K562 (cell line): ENCODE data around the gene SEPTIN8. TPM values are rescaled to one million over a fixed set of nuclear protein-coding genes. Genes with fewer than 3 reads are reported as not detected.

Source experiments
- ATAC-seq: fragments of 200-7000 bp; cut with Tn5 transposase; 3 replicates; pipeline ENCODE4 v1.9.1; 2020; ENCODE audit warnings: moderate library complexity
- BruUV-seq: library from RNA; stranded (reverse); fragments of 400-500 nt; replicated peaks from 2 replicates; lab custom pipeline; 2021; lab: Mats Ljungman, UMichigan
- CTCF ChIA-PET: fragments of 300-600 bp; formaldehyde crosslinking; extraction: SDS; loops from one replicate; lab custom pipeline; 2021; ENCODE audit warnings: low intra/inter-chr PET ratio; lab: Yijun Ruan, JAX
- POLR2A ChIA-PET: fragments of 300-600, 350-650 bp; sonication (Branson Sonifier 250); formaldehyde crosslinking; extraction: SDS; loops from one replicate; lab custom pipeline; 2021; ENCODE audit warnings: antibody characterized with exemption, inconsistent platforms; lab: Yijun Ruan, JAX
- DNase-seq, 4 experiments: peaks; one replicate each; pipeline versions ENCODE4 v3.0.0 to v3.0.0-alpha.2; 2011 to 2018; ENCODE audit warnings: low spot score in 3 of 4, mixed read lengths in 3 of 4; ENCODE audit errors: extremely low read depth in 1 of 4
- FAIRE-seq: peaks from 2 replicates; lab custom pipeline; 2011; peaks lifted over from hg19 to GRCh38; lab: Jason Lieb, UNC
- H2AFZ ChIP-seq: 2 replicates; pipeline ENCODE4 v1.6.0; 2011; ENCODE audit warnings: low read depth, low read length, control low read depth, inconsistent platforms
- H3K27ac ChIP-seq: fragments of 200-600 bp; 3 replicates; pipeline ENCODE4 v1.8.0; 2011; ENCODE audit warnings: low read depth, mild to moderate bottlenecking, control low read depth, inconsistent platforms, low read length, moderate library complexity, mixed read lengths; ENCODE audit errors: extremely low read depth
- H3K27me3 ChIP-seq, 2 experiments: fragments of 300-600 bp in 1 of 2; 2 replicates in 1 of 2; 3 replicates in 1 of 2; pipeline versions ENCODE4 v1.6.0 to v1.8.0; 2011; ENCODE audit warnings: inconsistent platforms in 2 of 2, low read length in 2 of 2, mild to moderate bottlenecking in 1 of 2, mixed read lengths in 1 of 2, moderate library complexity in 1 of 2; ENCODE audit not compliant: control insufficient read depth in 2 of 2, insufficient read depth in 2 of 2
- H3K36me3 ChIP-seq: fragments of 300-600 bp; 3 replicates; pipeline ENCODE4 v1.8.0; 2011; ENCODE audit warnings: mild to moderate bottlenecking, low read length, inconsistent platforms; ENCODE audit not compliant: control insufficient read depth, insufficient read depth
- H3K4me1 ChIP-seq, 2 experiments: fragments of 200-600 bp in 1 of 2; replicated peaks in 1 of 2; 2 replicates in 1 of 2; 3 replicates in 1 of 2; pipeline versions ENCODE4 v1.5.1 to v1.8.0; 2011; ENCODE audit warnings: inconsistent platforms in 2 of 2, low read length in 2 of 2, mild to moderate bottlenecking in 1 of 2, mixed read lengths in 1 of 2, moderate library complexity in 1 of 2; ENCODE audit not compliant: control insufficient read depth in 2 of 2, insufficient read depth in 2 of 2
- H3K4me2 ChIP-seq: 2 replicates; pipeline ENCODE4 v1.6.1; 2011; ENCODE audit warnings: low read length, control low read depth, inconsistent platforms, mixed read lengths; ENCODE audit not compliant: insufficient read depth
- H3K4me3 ChIP-seq: fragments of 200-600 bp; sonication (generic), shearing (Covaris generic); 2 replicates; pipeline ENCODE4 v1.5.1; 2016; ENCODE audit warnings: control low read depth, inconsistent platforms
- H3K79me2 ChIP-seq: fragments of 200-600 bp; 3 replicates; pipeline ENCODE4 v1.8.0; 2011; ENCODE audit warnings: low read length, inconsistent platforms; ENCODE audit not compliant: control insufficient read depth, insufficient read depth
- H3K9ac ChIP-seq, 2 experiments: 2 replicates each; pipeline versions ENCODE4 v1.6.0 to v1.6.1; 2011; ENCODE audit warnings: low read depth in 2 of 2, low read length in 2 of 2, control low read depth in 1 of 2, inconsistent platforms in 1 of 2, mild to moderate bottlenecking in 1 of 2, mixed read lengths in 1 of 2; ENCODE audit not compliant: insufficient read depth in 1 of 2
- H3K9me1 ChIP-seq: one replicate; pipeline ENCODE4 v1.6.0; 2011; ENCODE audit warnings: inconsistent platforms, mild to moderate bottlenecking, low read length, moderate library complexity; ENCODE audit not compliant: control insufficient read depth, insufficient read depth
- H3K9me3 ChIP-seq: replicated peaks from 2 replicates; pipeline ENCODE4 v1.5.1; 2011; ENCODE audit warnings: low read depth, low read length, inconsistent platforms; ENCODE audit not compliant: control insufficient read depth, insufficient read depth
- H4K20me1 ChIP-seq: replicated peaks from 2 replicates; pipeline ENCODE4 v1.6.1; 2011; ENCODE audit warnings: low read length, inconsistent platforms, mixed read lengths; ENCODE audit not compliant: control insufficient read depth, insufficient read depth
- ETS1 ChIP-seq: conservative IDR thresholded peaks from 2 replicates; pipeline ENCODE4 v1.6.1; 2011; ENCODE audit warnings: low read depth, mild to moderate bottlenecking, low read length; ENCODE audit not compliant: control insufficient read depth
- IRF2 ChIP-seq: sonication (generic); formaldehyde crosslinking; IDR thresholded peaks from 2 replicates; pipeline ENCODE4 v1.8.1; 2022; ENCODE audit warnings: mild to moderate bottlenecking, missing genetic modification reagents
- KDM1A ChIP-seq, 2 experiments: fragments of 450-650 bp; IDR thresholded peaks; 2 replicates each; pipeline ENCODE4 v1.6.1; 2016; ENCODE audit warnings: mild to moderate bottlenecking in 2 of 2
- ZNF766 ChIP-seq: fragments of 200-800 bp; sonication (Bioruptor generic); conservative IDR thresholded peaks from 2 replicates; pipeline ENCODE4 v1.6.1; 2016; ENCODE audit warnings: missing genetic modification characterization, missing compliant biosample characterization
- WGBS: fragments of 100-300 bp; shearing (Covaris generic); methylation state at CpG from one replicate; pipeline ENCODE4 v1.1.6; 2016; ENCODE audit warnings: low coverage, mixed read lengths; ENCODE audit not compliant: insufficient coverage; ENCODE audit errors: missing lambda C conversion rate; 5-methylcytosine and 5-hydroxymethylcytosine counted together
- in situ Hi-C: fragments of 300-500 bp; cut with MboI; formaldehyde crosslinking; loops from 4 replicates; pipeline ENCODE4 v1.15.0; 2018; ENCODE audit warnings: inconsistent platforms, mixed read lengths
- intact Hi-C: fragments of 100-400 bp; cut with micrococcal nuclease; formaldehyde crosslinking; loops from 2 replicates; pipeline ENCODE4 v1.14.2; 2022
- polyA plus RNA-seq, 8 experiments: library from polyadenylated mRNA; depleted of rRNA in 4 of 8; stranded (reverse) in 5 of 8; unstranded in 3 of 8; fragments of >200 nt; fragmentation: Nextera tagmentation in 2 of 8; fragmentation: Illumina TruSeq in 1 of 8; extraction: Ambion mirVana in 2 of 8; extraction: Trizol in 1 of 8; gene quantifications; 2 replicates each; pipeline versions ENCODE4 v1.2.1 to v1.2.3, GENCODE V29; 2011 to 2014; ENCODE audit warnings: inconsistent platforms in 1 of 8, missing spikeins in 1 of 8
- total RNA-seq, 7 experiments: library from RNA; depleted of rRNA in 6 of 7; stranded (reverse); fragments of >200 nt in 6 of 7; fragmentation: Illumina TruSeq in 2 of 7; extraction: Trizol in 2 of 7; gene quantifications; 2 replicates each; pipeline versions ENCODE4 v1.2.1 to v1.2.3, GENCODE V29; 2011 to 2021; ENCODE audit warnings: low replicate concordance in 1 of 7

Gene SEPTIN8
- total and polyA plus RNA-seq, 9 of the 15 experiments (the other 6 are each of a cell fraction or from before 2014, with no cell fraction given): 19.3 to 142 (median 101) TPM

- Histone ChIP-seq H3K9ac (no peak overlapping the region), H3K4me3 (no peak overlapping the region), H3K9me3 (no peaks in the 10 kb centered on the region), H2AFZ (no peak overlapping the region), H3K79me2 (no peaks in the 10 kb centered on the region), H3K27ac (no peak overlapping the region), H3K4me1 (peaks cover 0 to 4% of the 10 kb centered on the region in 2 experiments; a peak in 1 of 5 replicates), H3K27me3 (no peaks in the 10 kb centered on the region), H3K9me1 (no peaks in the 10 kb centered on the region), H3K36me3 (no peaks in the 10 kb centered on the region), H4K20me1 (no peaks in the 10 kb centered on the region; the same call in 1 of the 2 replicates), H3K4me2 (no peak overlapping the region)
- POLR2A ChIA-PET: interaction anchor here (2.4 to 4.0 kb wide), 2 partner anchors 11 to 12 kb away, joined by 5 to 20 read pairs; partner anchors contain the start of gene KIF3A
- FAIRE-seq (no peak), ATAC-seq (no peak), DNase-seq (no peak)
- no TSS peak for BruUV-seq
- in situ Hi-C loops: no loop called here
- CTCF ChIA-PET: no interaction called here
- intact Hi-C loops: no loop called here
- no peak for TF ChIP-seq KDM1A (IDR thresholded peaks at IDR 0.05)
- TF ChIP-seq ZNF766 (CRISPR knock-in tag): no peak
- no peak for TF ChIP-seq IRF2 (CRISPR knock-in tag)
- TF ChIP-seq ETS1: no peak; the same call in 1 of the 2 replicates
- 52% methylated on average over 9 of the region's 10 CpGs for WGBS
These were observed 28.5 kb downstream of the SEPTIN8 start for GRCh38 chr5:132748522-132749000.
